Measurements from ENCODE around the gene CD22.

- TF ChIP-seq SP1 (IDR thresholded peaks at IDR 0.05), result no peak
- no peak for TF ChIP-seq LEF1 (IDR thresholded peaks at IDR 0.05; ENCODE audit: borderline replicate concordance)
- TF ChIP-seq ARNT (IDR thresholded peaks at IDR 0.05), result no peak
- no peak for TF ChIP-seq BHLHE40 (IDR thresholded peaks at IDR 0.05; ENCODE audit: borderline replicate concordance)
- no peak for TF ChIP-seq FOXA1 (IDR thresholded peaks at IDR 0.05)
- no peak for TF ChIP-seq ELF4 (IDR thresholded peaks at IDR 0.05)
- no peak for TF ChIP-seq SUZ12 (IDR thresholded peaks at IDR 0.05)
- TF ChIP-seq FOXK2 (IDR thresholded peaks at IDR 0.05), result no peak
- no peak for TF ChIP-seq ZNF384 (IDR thresholded peaks at IDR 0.05)
- no peak for TF ChIP-seq HDGF (IDR thresholded peaks at IDR 0.05; ENCODE audit: borderline replicate concordance)
- no peak for TF ChIP-seq CTBP1 (IDR thresholded peaks at IDR 0.05; ENCODE audit: borderline replicate concordance)
Measured at GRCh38 chr19:35290381-35291127, 38.4 kb upstream of the CD22 start.

Measured in HEK293T (cell line).